HG03175 (cell line): ENCODE data around the gene PRR18.
A peak's percentile ranks its signal among the peaks of the same experiment; 100 is the strongest.
"Not testable (repeated sequence)": the region's sequence is repeated elsewhere in the genome, so short reads cannot be mapped to it uniquely, and the experiment has no call there.

ENCODE experiments used
- ATAC-seq: cut with Tn5 transposase; IDR thresholded peaks from one replicate; pipeline ENCODE4 v1.9.1; 2021; ENCODE audit warnings: mild to moderate bottlenecking, moderate library complexity; ENCODE audit not compliant: unreplicated experiment

Gene PRR18, protein sequence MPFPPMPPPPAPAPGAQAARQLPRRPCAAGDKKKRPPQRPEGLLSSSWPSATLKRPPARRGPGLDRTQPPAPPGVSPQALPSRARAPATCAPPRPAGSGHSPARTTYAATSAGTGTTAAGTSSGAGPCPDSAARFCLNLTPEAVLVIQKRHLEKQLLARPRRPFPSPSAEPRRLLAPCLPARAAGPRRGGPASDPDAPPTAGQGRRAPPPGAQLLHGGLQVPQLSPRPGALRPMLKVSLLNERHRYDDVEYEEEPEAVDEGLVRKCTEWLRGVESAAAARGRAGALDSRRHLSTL

DNA sequence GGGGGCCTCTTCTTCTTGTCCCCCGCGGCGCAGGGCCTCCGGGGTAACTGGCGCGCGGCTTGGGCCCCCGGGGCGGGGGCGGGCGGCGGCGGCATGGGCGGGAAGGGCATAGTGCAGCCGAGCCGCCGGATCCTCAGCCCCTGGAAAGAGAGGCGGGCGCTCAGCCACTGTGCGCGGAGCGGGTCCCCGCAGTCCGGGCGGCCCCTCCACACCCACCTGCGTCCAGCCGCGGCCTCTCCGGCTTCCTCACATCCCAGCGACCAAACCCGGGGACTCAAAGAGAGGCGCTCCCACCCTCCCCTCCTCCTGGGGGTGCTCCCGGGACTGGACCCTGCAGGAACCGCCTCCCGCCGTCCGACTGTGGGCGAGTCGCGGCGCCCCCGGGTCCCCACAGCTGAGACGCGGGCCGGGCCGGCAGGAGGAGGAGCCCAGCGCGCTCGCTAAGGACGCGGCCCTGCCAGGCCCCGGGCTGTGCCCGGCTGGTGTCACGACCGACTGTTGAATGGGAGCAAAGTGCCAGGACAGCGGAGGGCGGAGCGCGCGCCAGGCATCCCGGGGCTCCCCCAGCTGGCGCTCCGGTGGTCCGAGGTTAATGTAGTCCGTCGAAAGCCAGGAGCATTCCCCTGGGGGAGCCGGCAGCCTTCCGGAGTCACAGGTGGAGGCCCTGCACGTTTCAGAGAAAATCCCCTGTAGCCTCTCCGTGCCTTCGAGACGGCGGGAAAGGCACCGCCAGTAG lies at the start of gene PRR18:
TSS of gene PRR18 (minus strand) at position 360 of the 736 bp plus-strand sequence. CDS start at position 110, 250 bp downstream.
- ATAC-seq: peak; percentile 40

DNA sequence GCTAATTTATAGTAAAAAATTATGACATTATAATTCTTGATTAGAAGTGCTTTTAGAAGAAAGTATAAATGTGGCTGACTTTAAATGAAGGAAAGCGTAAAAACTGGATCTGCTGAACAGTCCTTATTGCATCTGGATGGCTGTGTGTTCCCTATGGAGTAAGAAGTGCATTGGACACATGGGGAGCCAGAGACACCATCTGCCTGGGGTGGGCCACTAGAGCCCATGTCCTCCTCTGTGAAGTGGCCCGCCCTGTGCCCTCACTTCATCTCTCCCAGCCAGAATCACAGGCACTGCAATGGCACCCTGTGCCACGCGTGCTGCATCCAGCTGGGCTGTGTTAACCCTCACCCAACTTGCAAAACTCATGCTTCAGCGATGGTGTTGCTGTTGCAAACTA lies 47.4 kb upstream of the PRR18 start:
- ATAC-seq: no peak

DNA sequence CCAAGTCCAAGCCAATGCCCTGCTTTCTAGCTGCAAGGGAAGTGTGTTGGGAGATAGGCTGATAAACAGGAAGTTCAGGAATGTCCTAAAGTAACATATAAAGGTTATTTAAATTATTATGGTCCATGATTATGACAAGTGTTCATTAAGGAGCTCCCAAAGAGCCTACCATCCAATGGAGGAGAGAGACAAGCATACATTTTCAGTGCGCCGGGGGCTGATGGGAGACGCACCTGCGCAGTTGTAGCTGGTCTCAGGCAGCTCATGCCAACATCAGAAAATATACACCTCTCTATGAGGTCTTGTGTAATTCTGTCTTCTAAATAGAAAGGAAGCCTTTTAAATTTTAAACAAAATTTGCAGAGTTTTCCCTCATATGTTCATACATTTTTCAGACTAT lies 46.8 kb upstream of the PRR18 start:
- no peak for ATAC-seq

DNA sequence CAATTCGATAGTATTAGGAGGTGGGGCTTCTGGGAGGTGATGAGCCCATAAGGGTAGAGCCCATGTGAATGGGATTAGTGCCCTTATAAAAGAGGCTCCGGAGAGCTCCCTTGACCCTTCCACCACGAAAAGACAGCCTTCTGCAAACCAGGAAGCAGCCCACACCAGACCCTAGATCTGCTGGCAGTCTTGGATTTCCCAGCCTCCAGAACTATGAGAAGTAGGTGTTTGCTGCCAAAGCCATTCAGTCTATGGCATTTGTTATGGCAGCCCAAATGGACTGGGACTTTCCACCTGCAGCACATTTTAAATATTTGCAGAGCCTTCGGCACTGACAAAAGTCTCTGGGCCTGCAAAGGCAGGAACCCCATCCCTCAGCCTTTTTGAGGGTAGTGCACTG lies 46.0 kb upstream of the PRR18 start:
- no peak for ATAC-seq

DNA sequence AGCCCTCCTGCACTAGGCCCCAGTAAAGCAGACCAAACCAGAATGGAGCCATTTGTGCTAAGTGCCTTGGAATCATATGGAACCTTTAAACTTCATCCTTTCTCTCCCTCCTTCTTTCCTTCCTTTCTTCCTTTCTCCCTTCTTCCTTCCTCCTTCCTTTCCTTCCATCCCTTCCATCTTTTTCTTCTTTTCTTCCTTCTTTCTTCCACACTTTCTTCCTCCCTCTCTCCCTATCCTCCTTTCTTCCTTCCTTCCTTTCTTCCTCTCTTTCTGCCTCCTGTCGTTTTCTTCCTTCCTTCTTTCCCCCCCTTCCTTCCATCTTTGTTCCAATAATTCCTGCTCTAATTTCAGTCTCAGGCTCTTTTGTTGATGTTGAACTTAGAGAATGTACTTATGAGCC lies 45.3 kb upstream of the PRR18 start:
- no peak for ATAC-seq

DNA sequence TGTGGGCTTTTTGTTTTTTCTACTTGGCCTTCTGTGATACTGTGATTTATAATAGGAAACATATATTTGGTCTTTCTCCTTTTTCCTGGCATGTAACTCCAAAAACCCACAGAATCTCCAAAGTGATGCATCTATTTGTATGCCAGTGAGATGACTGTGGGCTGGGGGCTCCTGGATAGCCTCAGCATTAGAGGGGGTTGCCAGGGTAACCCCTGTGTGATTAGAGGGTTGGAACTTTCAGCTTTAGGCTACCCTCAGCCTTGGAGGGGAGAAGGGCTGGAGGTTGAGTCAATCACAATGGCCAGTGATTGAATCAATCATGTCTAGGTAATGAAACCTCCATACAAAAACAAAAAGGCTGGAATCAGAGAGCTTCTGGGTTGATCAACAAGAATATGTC lies 44.7 kb upstream of the PRR18 start:
- no peak for ATAC-seq

DNA sequence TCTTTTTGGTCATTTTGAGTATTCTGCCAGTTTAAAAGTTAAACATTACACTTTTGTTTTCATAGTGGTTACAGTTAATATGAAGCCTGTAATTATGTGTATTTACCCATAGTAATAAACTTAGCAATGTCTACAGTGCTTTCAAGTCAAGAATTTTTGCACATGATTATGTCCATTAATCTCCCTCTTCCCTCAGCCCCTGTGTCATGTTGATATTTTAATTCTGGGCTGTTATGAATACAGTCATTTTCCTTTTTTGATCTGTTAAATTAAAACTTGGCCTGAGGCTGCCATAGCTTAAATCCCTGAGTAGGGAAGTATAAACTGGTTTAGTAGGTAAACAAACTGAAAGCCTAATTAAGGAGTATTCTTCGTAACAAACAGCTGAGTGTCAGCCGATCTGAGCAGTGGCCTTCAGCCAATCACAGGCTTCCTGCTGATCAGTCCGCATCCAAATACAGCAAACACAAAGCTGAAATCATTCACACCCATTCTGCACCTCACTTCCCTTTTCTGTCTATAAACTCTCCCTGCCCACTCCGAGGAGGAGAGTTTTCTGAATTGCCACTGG lies 43.6 kb upstream of the PRR18 start:
- peak; percentile 100 for ATAC-seq

DNA sequence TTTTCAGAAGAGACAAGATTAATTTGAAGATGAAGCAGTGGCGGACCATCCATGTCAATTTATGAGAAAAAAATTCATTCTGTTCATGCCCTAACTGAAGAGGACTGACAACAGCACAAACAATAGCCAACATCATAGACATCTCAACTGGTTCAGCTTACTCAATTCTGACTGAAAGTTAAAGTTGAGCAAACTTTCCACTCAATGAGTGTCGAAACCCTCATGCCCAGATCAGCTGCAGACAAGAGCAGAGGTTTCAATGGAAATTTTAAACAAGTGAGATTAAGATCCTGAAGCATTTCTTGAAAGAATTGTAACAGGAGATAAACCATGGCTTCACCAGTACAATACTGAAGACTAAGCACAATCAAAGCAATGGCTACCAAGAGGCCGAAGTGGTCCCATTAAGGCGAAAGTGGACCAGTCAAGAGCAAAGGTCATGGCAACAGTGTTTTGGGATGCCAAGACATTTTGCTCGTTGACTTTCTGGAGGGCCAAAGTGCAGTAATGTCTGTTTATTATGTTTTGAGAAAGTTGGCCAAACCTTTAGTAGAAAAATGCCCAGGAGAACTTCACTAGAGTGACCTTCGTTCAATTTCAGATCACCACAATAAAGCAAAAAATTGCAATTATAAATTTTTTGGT lies 40.2 kb upstream of the PRR18 start:
- no peak for ATAC-seq

DNA sequence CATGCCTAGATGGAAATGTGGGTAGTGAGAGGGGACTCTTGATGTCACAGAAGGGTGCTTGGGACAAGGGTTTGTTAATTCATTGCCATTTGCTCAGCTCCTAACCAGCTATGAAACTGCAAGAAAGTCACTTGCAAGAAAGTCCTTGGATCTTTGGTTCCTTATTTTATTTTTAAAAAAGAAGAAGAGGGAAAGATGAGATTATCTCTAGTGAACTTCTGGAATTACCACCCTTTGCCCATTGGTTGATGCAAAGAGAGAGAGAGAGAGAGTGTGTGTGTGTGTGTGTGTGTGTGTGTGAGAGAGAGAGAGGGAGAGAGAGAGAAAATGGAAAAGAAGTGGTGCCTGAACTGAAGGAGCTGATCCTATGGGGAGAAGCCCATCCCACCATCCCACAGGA lies 38.8 kb upstream of the PRR18 start:
- ATAC-seq: no peak

DNA sequence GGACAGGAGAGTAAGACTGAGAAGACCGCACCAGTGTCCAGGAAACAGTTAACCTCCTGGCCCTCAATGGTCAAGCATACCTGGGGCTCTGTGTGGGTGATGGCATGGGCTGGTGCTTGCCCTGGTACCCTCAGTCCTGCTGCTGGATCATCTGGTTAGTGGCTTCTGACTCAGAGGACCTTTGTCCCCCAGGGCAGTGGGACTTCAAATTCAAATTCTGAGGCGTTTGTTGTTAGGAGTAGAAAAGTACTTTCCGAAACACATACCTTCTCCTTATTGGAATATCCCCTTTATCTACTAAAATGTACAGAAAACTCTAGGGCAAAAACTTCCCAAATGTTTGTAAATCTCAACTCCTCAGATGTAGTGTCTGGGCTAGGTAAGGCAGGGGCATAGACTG lies 38.3 kb upstream of the PRR18 start:
- ATAC-seq: no peak

DNA sequence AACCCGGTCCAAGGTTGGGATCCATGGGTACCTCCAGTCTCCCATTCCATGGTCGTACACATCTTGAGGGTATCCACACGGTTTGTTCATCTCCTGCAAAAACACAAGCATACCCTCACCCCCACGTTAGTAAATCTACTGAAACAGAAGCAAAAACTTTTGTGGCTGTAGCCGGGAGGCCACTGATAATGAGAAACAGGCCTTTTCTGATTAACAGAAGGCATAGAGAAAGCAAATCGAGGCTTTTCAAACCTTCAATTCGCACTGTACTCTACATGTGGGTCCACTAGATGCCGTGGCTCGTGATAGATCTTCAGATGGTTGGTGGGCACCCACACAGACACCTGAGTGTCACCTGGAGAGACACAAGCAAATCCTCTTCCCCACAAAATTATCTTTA lies 37.5 kb upstream of the PRR18 start:
- ATAC-seq: not testable (repeated sequence)

DNA sequence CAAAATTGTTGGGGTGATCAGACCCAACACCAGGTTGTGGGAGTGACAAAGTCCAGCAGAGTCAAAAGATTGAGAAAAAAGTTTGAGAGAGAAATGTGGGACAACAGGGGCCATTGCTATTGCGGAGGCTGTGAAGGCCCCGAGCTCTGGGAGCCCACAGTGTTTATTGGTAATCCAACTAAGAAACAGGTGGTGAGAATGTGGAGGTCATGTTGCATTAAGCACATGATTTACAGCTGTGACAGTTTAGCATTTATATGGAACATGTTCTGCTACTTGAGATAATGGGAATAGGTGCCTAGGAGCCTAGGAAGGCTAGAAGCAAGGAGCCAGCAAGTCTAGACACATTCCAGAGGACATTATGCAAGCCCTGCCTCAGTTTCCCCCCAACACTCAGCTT lies 36.7 kb upstream of the PRR18 start:
- ATAC-seq: not testable (repeated sequence)

DNA sequence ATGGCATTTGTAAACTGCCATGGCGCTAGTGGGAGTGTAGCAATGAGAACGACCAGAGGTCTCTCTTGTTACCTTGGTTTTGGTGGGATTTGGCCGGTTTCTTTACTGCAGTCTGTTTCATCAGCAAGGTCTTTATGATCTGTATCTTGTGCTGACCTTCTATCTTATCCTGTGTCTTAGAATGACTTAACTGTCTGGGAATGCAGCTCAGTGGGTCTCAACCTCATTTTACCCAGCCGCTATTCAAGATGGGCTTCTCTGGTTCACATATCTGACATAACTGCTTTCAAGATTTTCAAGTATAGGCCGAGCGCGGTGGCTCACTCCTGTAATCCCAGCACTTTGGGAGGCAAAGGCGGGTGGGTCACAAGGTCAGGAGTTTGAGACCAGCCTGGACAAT lies 36.0 kb upstream of the PRR18 start:
- no peak for ATAC-seq

DNA sequence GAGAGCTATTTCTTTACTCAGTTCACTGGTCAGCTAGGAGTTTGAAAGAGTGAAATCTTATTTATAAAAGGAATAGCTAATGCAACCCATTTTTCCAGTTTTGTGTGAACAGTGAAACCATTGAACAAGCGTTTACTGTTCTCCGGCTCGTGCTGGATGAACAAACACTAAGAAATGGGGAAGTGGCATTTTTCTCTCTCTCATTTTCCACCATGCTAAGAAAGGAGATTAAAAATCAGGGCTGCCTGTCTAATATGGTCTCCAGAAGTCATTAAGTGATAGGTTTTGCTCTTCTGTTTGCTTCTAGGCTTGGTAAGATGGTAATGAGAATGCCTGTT lies 34.9 kb upstream of the PRR18 start:
- peak; percentile 30 for ATAC-seq

DNA sequence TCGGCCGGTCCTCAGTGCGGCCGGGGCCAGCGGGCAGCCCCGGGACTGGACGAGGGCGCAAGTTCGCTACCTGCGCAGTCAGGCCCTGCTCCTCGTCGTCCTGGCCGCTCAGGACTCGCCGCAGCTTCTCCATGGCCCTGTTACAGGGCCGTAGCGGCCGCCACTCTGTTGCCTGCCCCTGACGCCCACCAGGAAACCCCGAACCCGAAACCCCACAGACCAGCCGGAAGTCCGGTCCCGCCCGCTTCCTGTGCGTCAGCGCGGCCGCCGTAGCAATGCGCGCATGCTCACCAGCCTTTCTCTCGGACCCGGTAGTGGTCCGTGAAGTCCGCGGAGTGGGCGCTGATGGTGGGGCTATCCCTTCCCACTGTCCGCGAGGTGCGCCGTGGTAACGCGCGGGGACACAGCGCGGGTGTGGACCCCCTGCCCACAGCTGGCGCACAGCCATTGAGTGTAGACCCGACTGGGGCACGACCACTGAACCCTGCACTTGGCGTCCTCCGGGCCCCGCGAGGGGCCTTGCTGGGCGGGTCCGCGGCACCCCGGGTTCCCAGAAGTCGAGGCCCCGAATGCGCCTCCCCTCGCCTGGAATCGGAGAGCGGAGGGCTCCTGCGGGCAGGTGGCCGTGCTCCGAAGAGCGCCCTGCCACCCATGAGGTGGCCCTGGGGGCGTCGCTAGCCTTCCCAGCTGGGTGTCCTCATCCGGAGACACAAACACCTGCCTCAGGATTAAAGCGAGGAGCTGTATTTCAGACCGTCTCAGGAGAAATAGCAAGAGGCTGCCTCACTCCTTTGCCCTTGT lies 34.4 kb upstream of the PRR18 start, which contains the start of gene SFT2D1:
TSS of gene SFT2D1 (minus strand) at position 197 of the 801 bp plus-strand sequence. CDS start at position 133, 64 bp downstream.
- peak; percentile 91 for ATAC-seq

DNA sequence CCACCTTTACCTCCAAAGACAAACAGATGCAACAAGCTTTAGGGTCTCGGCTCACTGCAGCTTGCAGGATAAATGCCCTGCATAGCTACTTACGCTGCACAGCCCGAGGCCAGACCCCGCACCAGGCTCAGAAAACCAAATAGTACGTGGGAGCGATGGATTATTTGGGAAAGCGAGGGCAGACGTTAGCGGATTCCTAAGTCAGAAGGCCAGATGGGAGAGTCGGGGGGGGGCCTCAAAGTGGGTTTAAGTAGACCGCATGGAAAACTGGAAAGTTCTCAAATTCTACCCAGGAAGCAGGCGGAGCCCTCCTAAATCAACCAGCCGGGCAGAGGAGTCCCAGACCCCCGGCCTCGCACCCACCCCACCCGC lies 33.8 kb upstream of the PRR18 start:
- no peak for ATAC-seq

DNA sequence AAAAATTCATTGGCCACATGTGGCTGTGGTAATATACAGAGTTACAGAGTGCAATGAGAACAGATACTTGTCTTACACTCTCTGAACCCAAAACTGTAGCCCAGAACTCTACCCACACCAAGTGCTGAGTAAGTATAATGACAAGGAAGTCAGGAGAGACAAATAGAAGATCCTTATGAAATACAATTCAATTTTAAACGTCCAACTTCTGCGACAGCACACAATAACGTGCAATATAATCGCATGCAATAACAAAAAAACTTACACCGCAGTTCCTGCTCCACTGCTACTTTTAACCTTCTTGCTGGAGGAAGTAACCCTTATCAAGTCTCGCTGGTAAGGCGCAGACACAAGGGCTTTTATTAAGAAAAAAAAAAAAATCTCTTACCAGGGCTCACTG lies 33.3 kb upstream of the PRR18 start:
- no peak for ATAC-seq

DNA sequence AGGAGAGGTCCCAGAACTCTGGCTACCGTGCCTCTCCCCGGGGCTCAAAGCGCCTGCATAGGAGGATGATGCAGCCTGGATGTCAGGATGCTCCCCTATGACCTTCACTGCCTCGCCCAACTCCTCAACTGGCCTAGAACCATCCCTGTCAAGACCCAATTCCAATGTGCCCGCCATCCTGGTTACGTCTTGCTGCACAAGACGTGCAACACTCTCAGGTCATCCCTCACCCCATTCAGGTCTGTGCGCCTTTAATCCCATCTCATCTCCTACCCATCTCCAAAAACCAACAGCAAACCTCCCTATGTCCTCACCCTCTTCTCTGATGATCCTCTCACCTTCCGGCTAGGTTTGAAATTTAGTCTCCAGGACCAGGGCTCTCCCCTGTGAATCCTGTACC lies 30.7 kb upstream of the PRR18 start:
- no peak for ATAC-seq

DNA sequence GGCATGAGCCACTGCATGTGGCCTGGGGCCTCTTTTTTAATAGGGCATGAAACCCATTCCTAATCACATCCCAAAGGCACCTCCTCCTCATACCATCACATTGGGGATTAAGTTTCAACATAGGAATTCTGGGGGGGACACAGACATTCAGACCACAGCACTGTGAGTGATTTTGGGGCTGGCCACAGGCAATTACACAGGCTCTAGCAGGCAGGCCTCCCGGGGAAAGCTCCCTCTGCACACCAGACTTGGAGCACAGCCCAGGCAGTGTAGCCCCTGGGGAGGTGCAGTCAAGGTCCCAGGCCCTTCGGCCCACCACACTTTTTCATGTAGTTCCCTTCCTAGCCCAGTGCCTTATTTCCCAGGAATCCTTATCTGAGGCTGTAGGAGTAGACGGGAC lies 28.7 kb upstream of the PRR18 start:
- no peak for ATAC-seq

DNA sequence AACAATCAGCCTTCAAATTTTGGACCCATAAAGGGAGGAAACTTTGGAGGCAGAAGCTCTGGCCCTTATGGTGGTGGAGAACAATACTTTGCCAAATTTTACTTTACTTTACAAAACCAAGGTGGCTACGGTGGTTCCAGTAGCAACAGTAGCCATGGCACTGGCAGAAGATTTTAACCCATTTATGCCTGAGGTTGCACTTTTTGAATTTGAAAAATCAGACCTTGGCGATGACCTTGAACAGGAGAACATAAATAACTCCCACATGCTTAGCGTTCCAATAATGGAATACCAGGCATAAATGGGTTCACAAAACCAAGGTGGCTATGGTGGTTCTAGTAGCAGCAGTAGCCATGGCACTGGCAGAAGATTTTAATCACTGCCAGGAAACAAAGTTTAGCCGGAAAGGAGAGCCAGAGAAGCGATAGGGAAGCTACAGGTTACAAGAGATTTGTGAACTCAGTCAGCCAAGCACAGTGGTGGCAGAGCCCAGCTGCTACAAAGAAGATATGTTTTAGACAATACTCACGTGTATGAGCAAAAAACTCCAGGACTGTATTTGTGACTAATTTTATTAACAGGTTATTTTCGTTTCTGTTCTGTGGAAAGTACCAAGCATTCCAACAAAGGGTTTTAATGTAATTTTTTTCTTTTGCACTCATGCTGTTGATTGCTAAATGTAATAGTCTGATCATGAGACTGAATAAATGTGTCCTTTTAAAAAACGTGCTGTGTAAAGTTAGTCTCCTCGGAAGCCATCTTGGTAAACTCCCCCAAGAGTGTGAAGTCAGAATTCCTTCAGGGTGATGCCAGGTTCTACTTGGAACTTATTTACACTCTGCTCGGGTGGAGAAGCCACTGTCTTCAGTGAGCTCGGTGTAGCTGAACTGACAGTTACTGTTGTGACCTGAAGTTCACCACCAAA lies 27.4 kb upstream of the PRR18 start:
- ATAC-seq: no peak
